Peyer's patch (tissue), 4 donors: Measurements from ENCODE around the gene HMGXB3. TPM values are rescaled to one million over a fixed set of nuclear protein-coding genes. Genes with fewer than 3 reads are reported as not detected.

ENCODE experiments used
- DNase-seq, 3 donors: peaks; one replicate each; pipeline ENCODE4 v3.0.0-alpha.2; 2017 to 2019
- H3K27ac ChIP-seq, 4 donors: fragments of 200-600 bp; sonication (generic); one replicate each; pipeline ENCODE4 v1.5.1; 2016 to 2019
- H3K27me3 ChIP-seq, 2 donors: fragments of 200-600 bp; sonication (generic); one replicate each; pipeline ENCODE4 v1.5.1; 2019
- H3K36me3 ChIP-seq, 3 donors: fragments of 200-600 bp; sonication (generic); one replicate each; pipeline ENCODE4 v1.5.1; 2016 to 2019
- H3K4me1 ChIP-seq, 4 donors: fragments of 200-600 bp; sonication (generic); one replicate each; pipeline ENCODE4 v1.5.1; 2016 to 2019
- H3K4me3 ChIP-seq, 4 donors: fragments of 200-600 bp; sonication (generic); 1 replicate in 3 of 4; 2 replicates in 1 of 4; pipeline ENCODE4 v1.5.1; 2016 to 2019; ENCODE audit warnings: mild to moderate bottlenecking in 1 of 4
- H3K9me3 ChIP-seq, 4 donors: fragments of 200-600 bp; sonication (generic); one replicate each; pipeline ENCODE4 v1.5.1; 2016 to 2019; ENCODE audit warnings: mild to moderate bottlenecking in 1 of 4
- POLR2A ChIP-seq, 2 donors: fragments of 450-650 bp; IDR thresholded peaks; one replicate each; pipeline ENCODE4 v1.5.1; 2017; ENCODE audit warnings: antibody characterized with exemption in 2 of 2, mild to moderate bottlenecking in 2 of 2, moderate library complexity in 2 of 2
- total RNA-seq, 4 donors: library from RNA; depleted of rRNA; stranded (reverse); fragments of >200 nt; gene quantifications; one replicate each; pipeline ENCODE4 v1.1.0, GENCODE V29; 2016
- TF ChIP-seq, protein P1 (sequence below), 6 experiments: fragments of 450-650 bp in 4 of 6; fragments of 200-600 bp in 2 of 6; sonication (generic) in 1 of 6; IDR thresholded peaks; one replicate each; pipeline ENCODE4 v1.5.1; 2017 to 2019; ENCODE audit warnings: antibody characterized with exemption in 6 of 6, mild to moderate bottlenecking in 3 of 6, moderate library complexity in 1 of 6

HMGXB3 gene
- total RNA-seq, 4 donors from 2014 or later = 24.3 to 45.0 (median 41.4) TPM

DNA sequence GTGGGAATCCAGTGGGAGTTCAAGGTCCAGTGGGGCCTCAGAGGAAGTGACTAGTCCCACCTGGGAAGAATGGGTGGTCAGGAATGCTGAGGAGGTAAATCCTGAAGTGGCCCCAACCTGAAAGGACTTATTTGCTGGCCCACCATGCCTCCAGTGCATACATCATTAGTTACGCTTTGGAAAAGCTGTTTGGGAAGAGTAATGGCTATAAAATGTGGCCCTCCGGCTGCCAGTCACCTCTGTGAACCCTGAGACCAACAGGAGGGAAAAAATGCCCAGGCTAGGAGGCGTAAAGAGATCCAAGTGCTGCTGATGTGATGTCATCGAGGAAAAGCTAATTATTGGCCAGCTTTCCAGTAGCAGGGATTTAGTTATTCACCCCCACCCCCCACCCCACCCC lies 42.7 kb upstream of the HMGXB3 start:
- Histone ChIP-seq H3K27ac (peak overlapping the region in 1 of 4 donors; percentile 45), H3K27me3 (no peaks in the 10 kb centered on the region), H3K9me3 (no peaks in the 10 kb centered on the region), H3K36me3 (no peaks in the 10 kb centered on the region), H3K4me3 (no peak overlapping the region), H3K4me1 (peaks cover 0 to 8% (median 5%) of the 10 kb centered on the region in 4 donors)
- TF ChIP-seq, protein P1, sequence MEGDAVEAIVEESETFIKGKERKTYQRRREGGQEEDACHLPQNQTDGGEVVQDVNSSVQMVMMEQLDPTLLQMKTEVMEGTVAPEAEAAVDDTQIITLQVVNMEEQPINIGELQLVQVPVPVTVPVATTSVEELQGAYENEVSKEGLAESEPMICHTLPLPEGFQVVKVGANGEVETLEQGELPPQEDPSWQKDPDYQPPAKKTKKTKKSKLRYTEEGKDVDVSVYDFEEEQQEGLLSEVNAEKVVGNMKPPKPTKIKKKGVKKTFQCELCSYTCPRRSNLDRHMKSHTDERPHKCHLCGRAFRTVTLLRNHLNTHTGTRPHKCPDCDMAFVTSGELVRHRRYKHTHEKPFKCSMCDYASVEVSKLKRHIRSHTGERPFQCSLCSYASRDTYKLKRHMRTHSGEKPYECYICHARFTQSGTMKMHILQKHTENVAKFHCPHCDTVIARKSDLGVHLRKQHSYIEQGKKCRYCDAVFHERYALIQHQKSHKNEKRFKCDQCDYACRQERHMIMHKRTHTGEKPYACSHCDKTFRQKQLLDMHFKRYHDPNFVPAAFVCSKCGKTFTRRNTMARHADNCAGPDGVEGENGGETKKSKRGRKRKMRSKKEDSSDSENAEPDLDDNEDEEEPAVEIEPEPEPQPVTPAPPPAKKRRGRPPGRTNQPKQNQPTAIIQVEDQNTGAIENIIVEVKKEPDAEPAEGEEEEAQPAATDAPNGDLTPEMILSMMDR (IDR thresholded peaks at IDR 0.05) = no peak
- no peak for DNase-seq

DNA sequence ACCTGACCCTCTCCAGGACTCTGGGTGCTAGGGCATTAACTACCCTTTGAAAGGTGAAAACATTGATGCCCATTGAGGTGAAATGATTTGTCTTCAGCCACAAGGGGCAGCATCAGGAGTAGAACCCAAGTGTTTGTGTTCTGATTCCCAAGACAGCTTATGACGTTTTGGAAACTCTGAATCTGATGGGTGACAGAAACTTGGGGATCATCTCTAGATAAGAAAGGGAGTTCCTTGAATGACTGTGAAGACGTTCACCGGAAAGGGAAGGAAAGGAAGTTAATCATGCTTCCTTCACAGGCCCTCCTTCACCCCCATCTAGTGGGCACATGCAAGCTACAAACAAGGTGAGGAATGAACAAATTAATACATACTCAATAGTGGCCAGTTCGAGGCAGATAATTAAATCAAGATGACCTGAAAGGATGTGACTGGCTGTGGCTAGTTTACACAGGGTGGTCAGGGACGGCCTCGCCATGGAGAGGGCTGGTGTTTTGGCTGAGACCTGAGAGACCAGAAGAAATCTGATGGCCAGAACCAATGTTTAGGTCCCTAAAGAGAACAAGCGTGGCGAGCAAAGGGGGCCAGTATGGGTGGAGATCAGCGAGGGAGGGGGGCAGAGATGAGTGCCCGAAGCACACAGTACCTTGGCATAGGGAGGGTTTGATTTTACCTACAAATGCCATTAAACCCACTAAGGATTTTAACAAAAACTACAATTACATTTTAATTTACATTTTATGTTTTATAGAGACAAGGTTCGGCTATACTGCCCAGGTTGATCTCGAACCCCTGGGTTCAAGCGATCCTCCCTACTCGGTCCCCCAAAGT lies 40.9 kb upstream of the HMGXB3 start:
- Histone ChIP-seq H3K27ac (peak overlapping the region; percentile 83 to 91 (median 87)), H3K27me3 (no peaks in the 10 kb centered on the region), H3K9me3 (no peaks in the 10 kb centered on the region), H3K36me3 (no peaks in the 10 kb centered on the region), H3K4me3 (peak overlapping the region; percentile 62 to 87 (median 84)), H3K4me1 (peaks cover 0 to 8% (median 5%) of the 10 kb centered on the region in 4 donors)
- peak in 1 of 3 donors; percentile 24 for DNase-seq
- TF ChIP-seq POLR2A (IDR thresholded peaks at IDR 0.05) = no peak
- TF ChIP-seq, protein P1 (IDR thresholded peaks at IDR 0.05) = peak in 5 of 6 experiments; percentile 52 to 72 (median 66)

DNA sequence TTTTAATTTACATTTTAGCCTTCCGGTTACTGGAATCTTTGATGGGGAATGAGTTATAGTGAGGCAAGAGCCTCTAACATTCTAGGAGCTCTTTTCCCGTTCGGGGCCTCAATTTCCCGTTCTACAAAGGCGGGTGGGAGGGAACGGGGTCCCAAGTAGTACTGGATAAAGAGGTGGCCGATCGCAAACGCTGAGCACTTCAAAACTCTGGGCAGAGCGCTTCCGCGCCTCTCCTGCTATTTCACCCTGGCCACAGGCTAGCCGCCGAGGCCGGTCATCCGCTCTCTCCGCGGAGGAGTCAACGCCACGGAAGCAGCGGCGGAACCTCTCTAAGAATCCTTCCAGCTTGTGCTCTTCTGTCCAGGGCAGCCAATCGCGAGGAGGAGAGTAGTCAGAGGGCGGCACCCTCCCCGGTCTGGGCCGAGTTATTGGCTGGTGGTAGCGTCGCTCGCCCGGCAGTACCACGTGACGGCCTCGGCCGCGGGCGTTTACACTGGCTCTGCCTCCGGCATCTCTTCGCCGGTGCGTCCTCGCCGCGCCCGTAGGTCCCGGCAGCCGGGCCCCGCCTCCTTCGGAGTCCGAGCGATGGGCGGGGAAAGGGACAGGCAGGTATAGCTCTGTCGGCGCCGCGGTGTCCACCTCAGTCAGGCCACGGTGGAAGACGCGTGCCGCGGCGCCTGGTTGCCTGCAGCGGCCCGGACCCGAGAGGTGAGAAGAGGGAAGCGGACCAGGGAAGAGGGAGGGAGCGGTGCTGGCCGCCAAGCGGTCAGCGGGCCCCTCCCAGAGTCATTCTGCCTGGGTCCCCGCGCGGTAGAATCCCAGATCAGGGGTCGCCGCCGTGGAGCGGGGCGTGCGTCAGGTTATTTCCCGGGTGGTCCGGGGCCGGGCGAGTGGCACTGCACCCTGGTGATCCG lies 40.0 kb upstream of the HMGXB3 start, which contains the start of gene SLC26A2:
Gene SLC26A2, plus strand, starts transcription at position 487 of the 914 bp plus-strand sequence. CDS start 16,895 bp downstream, outside the sequence.
- Histone ChIP-seq H3K27ac (peak within 1 kb of the TSS; percentile 83 to 91 (median 87)), H3K27me3 (no peaks in the 10 kb centered on the region), H3K9me3 (no peaks in the 10 kb centered on the region), H3K36me3 (no peaks in the 10 kb centered on the region), H3K4me3 (peak within 1 kb of the TSS; percentile 62 to 87 (median 84)), H3K4me1 (peaks cover 0 to 8% (median 5%) of the 10 kb centered on the region in 4 donors)
- peak; percentile 98 to 99 (median 99) for DNase-seq
- TF ChIP-seq, protein P1 (IDR thresholded peaks at IDR 0.05) = peak in 2 of 6 experiments; percentile 17 to 27
- peak; percentile 84 to 97 for TF ChIP-seq POLR2A (IDR thresholded peaks at IDR 0.05)

DNA sequence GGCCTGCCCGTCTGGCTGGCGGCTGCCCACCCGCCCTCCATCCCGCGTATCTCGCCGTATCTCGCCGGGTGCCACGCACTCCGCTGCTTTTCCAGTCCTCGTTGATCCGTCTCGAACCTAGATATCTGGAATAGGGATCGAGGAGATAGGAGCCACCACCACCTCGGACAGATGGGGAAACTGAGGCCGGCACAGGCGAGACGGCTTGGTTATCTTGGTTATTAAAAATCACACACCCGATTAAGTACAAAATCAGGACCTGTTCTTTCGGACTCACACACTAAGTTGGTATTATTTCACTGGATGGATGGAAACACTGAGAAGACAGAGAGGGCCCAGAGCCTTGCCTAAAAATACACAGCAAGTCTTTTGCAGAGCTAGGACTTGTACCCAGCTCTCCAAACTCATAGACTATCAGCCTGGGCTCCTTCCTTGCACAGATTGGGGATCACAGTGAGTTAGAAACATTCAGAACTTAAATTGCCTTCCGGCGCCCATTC lies 39.3 kb upstream of the HMGXB3 start:
- TF ChIP-seq, protein P1 (IDR thresholded peaks at IDR 0.05) = no peak
- no peak for TF ChIP-seq POLR2A (IDR thresholded peaks at IDR 0.05)
- Histone ChIP-seq H3K4me3 (peak overlapping the region; percentile 62 to 87 (median 84)), H3K9me3 (no peaks in the 10 kb centered on the region), H3K27ac (peak overlapping the region; percentile 83 to 91 (median 87)), H3K36me3 (no peaks in the 10 kb centered on the region), H3K27me3 (no peaks in the 10 kb centered on the region), H3K4me1 (peaks cover 0 to 8% (median 5%) of the 10 kb centered on the region in 4 donors)
- DNase-seq = no peak

DNA sequence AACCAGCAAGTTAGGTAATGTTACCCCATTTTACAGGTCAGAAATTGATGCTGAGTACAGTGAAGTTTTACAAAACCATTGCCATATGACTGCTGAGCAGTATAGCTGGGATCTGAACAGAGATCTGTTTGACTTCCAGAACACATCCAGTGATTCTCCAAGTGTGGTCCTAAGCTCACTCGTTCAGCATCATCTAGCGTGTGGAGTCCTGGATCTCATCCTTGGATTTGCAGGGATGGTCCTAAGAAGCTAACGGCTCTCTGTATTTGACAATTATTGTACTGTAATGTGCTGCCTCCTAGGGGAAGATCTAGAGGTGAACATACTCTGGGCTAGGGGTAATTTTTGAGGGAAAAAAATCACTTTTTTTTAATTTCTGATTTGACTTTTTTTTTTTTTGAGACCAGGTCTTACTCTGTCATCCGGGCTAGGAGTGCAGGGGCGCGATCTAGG lies 38.6 kb upstream of the HMGXB3 start:
- TF ChIP-seq, protein P1 (IDR thresholded peaks at IDR 0.05) = peak in 4 of 6 experiments; percentile 23 to 64 (median 53)
- no peak for TF ChIP-seq POLR2A (IDR thresholded peaks at IDR 0.05)
- Histone ChIP-seq H3K36me3 (no peaks in the 10 kb centered on the region), H3K4me3 (peak overlapping the region in 1 of 4 donors; percentile 84), H3K27me3 (no peaks in the 10 kb centered on the region), H3K9me3 (no peaks in the 10 kb centered on the region), H3K4me1 (peaks cover 0 to 8% (median 5%) of the 10 kb centered on the region in 4 donors), H3K27ac (no peak overlapping the region)
- no peak for DNase-seq
